ENCODE results near the gene TP53INP2. TPM values are rescaled to one million over a fixed set of nuclear protein-coding genes. Genes with fewer than 3 reads are reported as not detected.

Gene TP53INP2
- total and polyA plus RNA-seq, 2 experiments from 2014 or later: 2.7 to 3.3 TPM

DNA sequence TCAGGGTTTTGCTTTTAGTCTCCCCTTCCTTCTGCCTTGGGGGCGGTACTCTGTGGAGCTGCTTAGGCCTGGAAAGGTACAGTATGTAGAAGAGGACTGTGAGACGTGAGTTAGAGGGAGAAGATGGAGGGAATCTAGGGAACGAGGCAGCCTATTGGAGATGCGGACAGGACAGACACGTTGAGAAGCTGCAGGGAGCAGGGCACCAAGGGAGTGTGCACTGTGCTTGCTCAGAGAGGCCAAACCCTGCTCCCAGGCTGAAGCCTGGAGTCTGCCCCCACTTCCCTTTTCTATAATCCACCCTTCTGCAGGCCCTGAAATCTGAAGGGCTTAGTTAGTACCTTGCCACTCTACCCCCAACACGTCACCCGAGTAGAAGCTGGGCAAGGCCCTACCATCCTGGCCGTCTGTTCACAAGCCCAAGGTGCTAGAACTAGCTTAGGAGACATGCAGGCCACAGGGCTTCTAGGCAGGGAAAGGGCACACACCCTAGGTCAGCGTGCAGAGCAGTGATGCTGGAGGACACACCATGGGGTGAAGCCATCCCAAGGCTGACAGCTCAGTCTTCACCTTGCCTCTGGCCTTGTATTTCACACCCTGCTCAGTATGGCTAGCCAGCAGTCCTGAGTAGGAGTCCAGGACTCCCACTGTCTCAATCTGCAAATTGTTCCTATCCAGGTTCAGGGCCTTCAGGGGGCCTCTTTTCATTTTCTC is 6.9 kb downstream of the TP53INP2 start:
- 0 out of 2 replicates have a peak, but pooled peaks cover 3% of the 10 kb centered on the region for H3F3A ChIP-seq (replicated peaks; ENCODE audit: low read depth)
- Mint-ChIP-seq H3K27me3 (ENCODE audit: insufficient read depth, low read depth, poor library complexity) (peaks cover 33% of the 10 kb centered on the region), H3K4me1 (peaks cover 10% of the 10 kb centered on the region; the same call in 2 of the 3 replicates), H3K36me3 (ENCODE audit: low read depth) (no peaks in the 10 kb centered on the region), H3K4me3 (peak overlapping the region; percentile 83), H3K27ac (no peak overlapping the region), H3K9me3 (no peaks in the 10 kb centered on the region; the same call in 2 of the 3 replicates)
- no peak for TF ChIP-seq EZH2phosphoT487 (IDR thresholded peaks at IDR 0.05; ENCODE audit: unreplicated experiment)
- H3K27ac ChIP-seq (ENCODE audit: low read depth): no peak overlapping the region
- no peaks in the 10 kb centered on the region for H4K20me1 ChIP-seq (replicated peaks; ENCODE audit: insufficient read depth)
- H3K4me2 ChIP-seq: peak overlapping the region; percentile 95
- no peaks in the 10 kb centered on the region for H3K36me3 ChIP-seq (ENCODE audit: insufficient read depth)
- H3K9me2 ChIP-seq (ENCODE audit: insufficient read depth): no peaks in the 10 kb centered on the region
- DNase-seq (ENCODE audit: low spot score): no peak
- peaks cover 9% of the 10 kb centered on the region; the same call in 1 of the 2 replicates for H3K4me1 ChIP-seq (ENCODE audit: insufficient read depth)
- peak overlapping the region; percentile 93 for H2AFZ ChIP-seq
- H3K27me3 ChIP-seq (ENCODE audit: insufficient read depth): peaks cover 25% of the 10 kb centered on the region
- H3K4me3 ChIP-seq: peak overlapping the region; percentile 94
- ATAC-seq: no peak
- H3K79me2 ChIP-seq (replicated peaks; ENCODE audit: insufficient read depth): no peaks in the 10 kb centered on the region

DNA sequence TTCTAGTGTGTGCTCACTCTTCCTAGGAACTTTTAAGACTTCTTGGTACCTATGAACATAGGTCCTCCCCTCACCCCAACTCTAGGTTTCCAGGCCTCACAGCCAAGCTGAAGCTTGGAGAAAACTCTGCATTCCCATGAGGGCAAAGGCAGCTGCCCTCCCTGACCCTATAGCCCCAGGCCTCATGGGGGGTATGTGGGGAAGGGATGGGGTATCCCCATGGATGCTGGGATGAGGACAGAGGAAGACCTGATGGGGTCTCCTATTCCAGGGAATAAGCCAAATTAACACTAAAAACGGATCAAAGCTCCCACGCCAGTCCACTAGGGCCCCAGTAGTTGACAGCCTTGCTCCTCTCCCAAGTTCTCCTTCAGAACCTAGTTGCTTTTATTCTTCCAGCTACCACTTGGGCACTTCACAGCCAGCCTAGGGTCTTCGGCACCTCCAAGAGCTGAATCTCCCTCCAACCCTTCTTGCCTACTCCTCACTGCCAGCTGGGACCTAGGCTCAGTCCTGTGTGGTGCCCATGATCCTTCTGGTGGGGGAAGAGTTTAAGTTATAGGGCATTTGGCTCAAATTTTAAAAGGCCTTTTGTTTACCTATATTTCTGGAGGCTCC is 7.8 kb downstream of the TP53INP2 start:
- Histone ChIP-seq H3K27ac (ENCODE audit: low read depth) (no peak overlapping the region), H3K27me3 (ENCODE audit: insufficient read depth) (peaks cover 25% of the 10 kb centered on the region), H4K20me1 (replicated peaks; ENCODE audit: insufficient read depth) (no peaks in the 10 kb centered on the region), H3K79me2 (replicated peaks; ENCODE audit: insufficient read depth) (no peaks in the 10 kb centered on the region), H3K4me2 (no peak overlapping the region), H3K9me2 (ENCODE audit: insufficient read depth) (no peaks in the 10 kb centered on the region), H3K4me3 (no peak overlapping the region), H3F3A (replicated peaks; ENCODE audit: low read depth) (0 out of 2 replicates have a peak, but pooled peaks cover 3% of the 10 kb centered on the region), H3K36me3 (ENCODE audit: insufficient read depth) (no peaks in the 10 kb centered on the region), H2AFZ (no peak overlapping the region), H3K4me1 (ENCODE audit: insufficient read depth) (peaks cover 9% of the 10 kb centered on the region; the same call in 1 of the 2 replicates)
- Mint-ChIP-seq H3K4me1 (peaks cover 10% of the 10 kb centered on the region; the same call in 2 of the 3 replicates), H3K9me3 (no peaks in the 10 kb centered on the region; the same call in 2 of the 3 replicates), H3K27me3 (ENCODE audit: insufficient read depth, low read depth, poor library complexity) (peaks cover 33% of the 10 kb centered on the region), H3K4me3 (no peak overlapping the region), H3K27ac (no peak overlapping the region), H3K36me3 (ENCODE audit: low read depth) (no peaks in the 10 kb centered on the region)
- TF ChIP-seq, protein P1, sequence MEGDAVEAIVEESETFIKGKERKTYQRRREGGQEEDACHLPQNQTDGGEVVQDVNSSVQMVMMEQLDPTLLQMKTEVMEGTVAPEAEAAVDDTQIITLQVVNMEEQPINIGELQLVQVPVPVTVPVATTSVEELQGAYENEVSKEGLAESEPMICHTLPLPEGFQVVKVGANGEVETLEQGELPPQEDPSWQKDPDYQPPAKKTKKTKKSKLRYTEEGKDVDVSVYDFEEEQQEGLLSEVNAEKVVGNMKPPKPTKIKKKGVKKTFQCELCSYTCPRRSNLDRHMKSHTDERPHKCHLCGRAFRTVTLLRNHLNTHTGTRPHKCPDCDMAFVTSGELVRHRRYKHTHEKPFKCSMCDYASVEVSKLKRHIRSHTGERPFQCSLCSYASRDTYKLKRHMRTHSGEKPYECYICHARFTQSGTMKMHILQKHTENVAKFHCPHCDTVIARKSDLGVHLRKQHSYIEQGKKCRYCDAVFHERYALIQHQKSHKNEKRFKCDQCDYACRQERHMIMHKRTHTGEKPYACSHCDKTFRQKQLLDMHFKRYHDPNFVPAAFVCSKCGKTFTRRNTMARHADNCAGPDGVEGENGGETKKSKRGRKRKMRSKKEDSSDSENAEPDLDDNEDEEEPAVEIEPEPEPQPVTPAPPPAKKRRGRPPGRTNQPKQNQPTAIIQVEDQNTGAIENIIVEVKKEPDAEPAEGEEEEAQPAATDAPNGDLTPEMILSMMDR (conservative IDR thresholded peaks at IDR 0.05; ENCODE audit: low read depth in 2 of 2): no peak
- TF ChIP-seq STAT1 (IDR thresholded peaks at IDR 0.05; ENCODE audit: unreplicated experiment) (no peak), EZH2phosphoT487 (IDR thresholded peaks at IDR 0.05; ENCODE audit: unreplicated experiment) (no peak), JUNB (IDR thresholded peaks at IDR 0.05; ENCODE audit: unreplicated experiment) (no peak), CREB1 (CRISPR knock-in tag; IDR thresholded peaks at IDR 0.05; ENCODE audit: low read depth) (no peak), NANOG (IDR thresholded peaks at IDR 0.05; ENCODE audit: borderline replicate concordance) (no peak)
- TF ChIP-seq, protein P2, sequence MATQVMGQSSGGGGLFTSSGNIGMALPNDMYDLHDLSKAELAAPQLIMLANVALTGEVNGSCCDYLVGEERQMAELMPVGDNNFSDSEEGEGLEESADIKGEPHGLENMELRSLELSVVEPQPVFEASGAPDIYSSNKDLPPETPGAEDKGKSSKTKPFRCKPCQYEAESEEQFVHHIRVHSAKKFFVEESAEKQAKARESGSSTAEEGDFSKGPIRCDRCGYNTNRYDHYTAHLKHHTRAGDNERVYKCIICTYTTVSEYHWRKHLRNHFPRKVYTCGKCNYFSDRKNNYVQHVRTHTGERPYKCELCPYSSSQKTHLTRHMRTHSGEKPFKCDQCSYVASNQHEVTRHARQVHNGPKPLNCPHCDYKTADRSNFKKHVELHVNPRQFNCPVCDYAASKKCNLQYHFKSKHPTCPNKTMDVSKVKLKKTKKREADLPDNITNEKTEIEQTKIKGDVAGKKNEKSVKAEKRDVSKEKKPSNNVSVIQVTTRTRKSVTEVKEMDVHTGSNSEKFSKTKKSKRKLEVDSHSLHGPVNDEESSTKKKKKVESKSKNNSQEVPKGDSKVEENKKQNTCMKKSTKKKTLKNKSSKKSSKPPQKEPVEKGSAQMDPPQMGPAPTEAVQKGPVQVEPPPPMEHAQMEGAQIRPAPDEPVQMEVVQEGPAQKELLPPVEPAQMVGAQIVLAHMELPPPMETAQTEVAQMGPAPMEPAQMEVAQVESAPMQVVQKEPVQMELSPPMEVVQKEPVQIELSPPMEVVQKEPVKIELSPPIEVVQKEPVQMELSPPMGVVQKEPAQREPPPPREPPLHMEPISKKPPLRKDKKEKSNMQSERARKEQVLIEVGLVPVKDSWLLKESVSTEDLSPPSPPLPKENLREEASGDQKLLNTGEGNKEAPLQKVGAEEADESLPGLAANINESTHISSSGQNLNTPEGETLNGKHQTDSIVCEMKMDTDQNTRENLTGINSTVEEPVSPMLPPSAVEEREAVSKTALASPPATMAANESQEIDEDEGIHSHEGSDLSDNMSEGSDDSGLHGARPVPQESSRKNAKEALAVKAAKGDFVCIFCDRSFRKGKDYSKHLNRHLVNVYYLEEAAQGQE (IDR thresholded peaks at IDR 0.05; ENCODE audit: unreplicated experiment): no peak
- DNase-seq (ENCODE audit: low spot score) (no peak), ATAC-seq (no peak)
